ENCODE data around the gene DHX29. TPM values are rescaled to one million over a fixed set of nuclear protein-coding genes. Genes with fewer than 3 reads are reported as not detected.
"Not testable (repeated sequence)": the region's sequence is repeated elsewhere in the genome, so short reads cannot be mapped to it uniquely, and the experiment has no call there.

DHX29 gene
- 27.7 and 41.6 TPM in 2 replicates for total RNA-seq (2014; rRNA removed; shearing (Covaris generic))

DNA sequence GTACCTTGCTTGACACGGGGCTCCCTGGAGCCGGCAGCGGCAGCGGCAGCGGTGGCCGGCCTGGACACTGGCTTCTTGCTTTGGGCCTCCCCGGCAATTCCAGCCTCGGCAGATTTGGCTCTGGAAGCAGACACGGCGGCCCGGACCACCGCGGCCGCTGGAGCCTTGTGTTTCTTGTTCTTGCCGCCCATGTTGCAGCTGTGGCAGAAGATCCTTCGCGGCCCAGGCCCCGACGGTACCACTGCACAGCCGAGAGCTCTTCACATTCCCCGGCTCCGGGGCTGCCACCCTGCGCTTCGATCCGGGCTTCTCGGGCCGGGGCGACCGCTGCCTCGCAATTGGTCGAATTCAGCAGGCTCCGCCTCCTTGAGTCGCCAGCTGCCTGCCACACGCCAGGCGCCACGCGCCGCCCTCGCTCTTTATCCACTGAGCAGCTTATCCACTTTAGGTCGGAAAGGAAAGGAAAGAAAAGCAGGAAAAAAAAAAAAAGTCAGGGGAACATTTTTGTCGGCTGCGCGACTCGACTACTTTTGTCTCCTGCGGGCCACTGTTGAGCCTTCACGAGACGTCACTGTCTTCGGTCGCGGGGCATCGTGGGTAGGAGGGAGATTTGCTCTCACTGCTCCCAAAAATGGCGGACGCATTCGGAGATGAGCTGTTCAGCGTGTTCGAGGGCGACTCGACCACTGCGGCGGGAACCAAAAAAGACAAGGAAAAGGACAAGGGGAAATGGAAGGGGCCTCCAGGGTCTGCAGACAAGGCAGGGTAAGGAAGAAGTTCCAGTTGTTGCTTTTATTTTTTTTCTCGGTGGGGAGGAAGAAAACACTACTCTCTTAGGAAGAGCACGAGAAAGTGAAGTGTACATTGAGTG, at the start of gene DHX29, which contains the start of gene MTREX:
DHX29 (minus strand) TSS at position 312 of the 871 bp plus-strand sequence; CDS start at position 191, 121 bp downstream.
MTREX (plus strand) TSS at position 607 of the 871 bp plus-strand sequence; CDS start at position 632, 25 bp downstream.
- DNase-seq (ENCODE audit: low read depth), result peak; percentile 96

DNA sequence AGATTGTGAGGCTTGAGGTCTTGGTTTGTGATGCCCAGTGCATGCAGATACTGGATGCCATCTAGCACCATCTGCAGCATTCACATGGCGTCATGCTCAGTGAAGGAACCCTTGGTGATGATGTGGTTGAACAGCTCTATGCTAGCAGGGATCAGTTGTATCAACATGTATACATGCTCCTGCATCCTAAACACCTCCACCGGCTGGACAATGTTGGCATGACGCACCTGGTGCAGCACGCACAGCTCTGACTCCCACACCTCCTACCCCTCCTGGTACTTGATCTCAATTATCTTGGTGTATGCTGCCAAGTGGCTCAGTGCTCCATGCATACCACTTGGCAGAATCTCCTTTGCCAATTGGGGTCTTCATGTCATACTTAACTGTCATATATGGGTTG, 49.4 kb upstream of the DHX29 start:
- DNase-seq (ENCODE audit: low read depth), result no peak

GRCh38 chr5:55350754-55351153, 43.3 kb upstream of the DHX29 start:
- no peak for DNase-seq (ENCODE audit: low read depth)

- DNase-seq (ENCODE audit: low read depth), result no peak
These were observed 40.3 kb upstream of the DHX29 start for GRCh38 chr5:55347786-55348185.

DNA sequence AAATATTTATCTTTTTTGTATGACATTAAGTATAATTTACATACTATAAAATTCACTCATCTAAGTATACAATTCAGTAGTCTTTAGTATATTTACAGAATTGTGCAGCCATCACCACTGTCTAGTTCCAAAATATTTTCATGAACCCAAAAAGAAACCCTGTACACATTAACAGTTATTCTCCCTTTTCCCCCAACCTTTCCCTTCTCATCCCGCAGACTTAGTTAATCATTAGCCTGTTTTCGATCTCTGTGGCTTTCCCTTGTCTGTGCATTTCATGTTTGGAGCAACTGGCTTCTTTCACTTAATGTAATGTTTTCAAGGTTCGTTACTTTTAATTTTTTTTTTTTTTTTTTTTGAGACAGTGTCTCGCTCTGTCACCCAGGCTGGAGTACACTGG, 37.8 kb upstream of the DHX29 start:
- no peak for DNase-seq (ENCODE audit: low read depth)

GRCh38 chr5:55344392-55344992, 37.0 kb upstream of the DHX29 start:
- DNase-seq (ENCODE audit: low read depth), result peak; percentile 48

GRCh38 chr5:55343609-55344008, 36.1 kb upstream of the DHX29 start:
- DNase-seq (ENCODE audit: low read depth), result no peak

GRCh38 chr5:55343107-55343506, 35.6 kb upstream of the DHX29 start:
- no peak for DNase-seq (ENCODE audit: low read depth)

DNA sequence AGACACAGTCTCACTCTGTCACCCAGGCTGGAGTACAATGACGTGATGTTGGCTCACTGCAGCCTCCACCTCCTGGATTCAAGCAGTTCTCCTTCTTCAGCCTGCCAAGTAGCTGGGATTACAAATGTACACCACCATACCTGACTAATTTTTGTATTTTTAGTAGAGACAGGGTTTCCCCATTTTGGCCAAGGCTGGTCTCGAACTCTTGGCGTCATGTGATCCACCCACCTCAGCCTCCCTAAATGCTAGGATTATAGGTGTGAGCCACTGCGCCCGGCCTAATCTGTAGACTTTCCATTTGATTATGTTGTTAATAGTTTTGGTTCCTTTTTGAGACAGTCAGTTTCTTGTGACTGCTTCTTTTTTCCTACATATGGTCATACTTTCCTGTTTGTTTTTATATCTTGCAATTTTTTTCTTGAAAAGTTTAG, 31.3 kb upstream of the DHX29 start:
- DNase-seq (ENCODE audit: low read depth), result no peak

GRCh38 chr5:55338092-55338613, 30.7 kb upstream of the DHX29 start:
- no peak for DNase-seq (ENCODE audit: low read depth)

- no peak for DNase-seq (ENCODE audit: low read depth)
These were observed 26.3 kb upstream of the DHX29 start for GRCh38 chr5:55333811-55334210.

GRCh38 chr5:55333017-55333416, 25.5 kb upstream of the DHX29 start:
- no peak for DNase-seq (ENCODE audit: low read depth)

DNA sequence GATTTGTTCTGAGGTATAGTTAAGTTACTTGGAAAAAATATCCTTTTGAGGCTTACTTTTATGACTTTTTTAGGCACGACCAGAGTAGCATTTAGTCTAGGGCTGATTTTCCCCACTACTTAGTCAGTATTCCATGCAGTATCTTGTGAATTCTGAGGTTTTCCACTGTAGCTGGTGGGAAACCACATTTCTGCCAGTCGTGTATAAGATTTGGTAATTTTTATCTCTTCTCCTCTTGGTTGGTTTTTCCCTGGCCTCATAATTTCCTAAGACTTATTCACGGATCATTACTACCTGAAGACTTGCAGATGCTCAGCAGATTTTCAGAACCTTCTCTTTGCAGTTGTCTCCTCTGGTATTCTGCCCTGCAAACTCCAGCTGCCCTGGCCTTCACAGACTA, 23.8 kb upstream of the DHX29 start:
- no peak for DNase-seq (ENCODE audit: low read depth)

- no peak for DNase-seq (ENCODE audit: low read depth)
These were observed 19.8 kb upstream of the DHX29 start for GRCh38 chr5:55327281-55327680.

DNA sequence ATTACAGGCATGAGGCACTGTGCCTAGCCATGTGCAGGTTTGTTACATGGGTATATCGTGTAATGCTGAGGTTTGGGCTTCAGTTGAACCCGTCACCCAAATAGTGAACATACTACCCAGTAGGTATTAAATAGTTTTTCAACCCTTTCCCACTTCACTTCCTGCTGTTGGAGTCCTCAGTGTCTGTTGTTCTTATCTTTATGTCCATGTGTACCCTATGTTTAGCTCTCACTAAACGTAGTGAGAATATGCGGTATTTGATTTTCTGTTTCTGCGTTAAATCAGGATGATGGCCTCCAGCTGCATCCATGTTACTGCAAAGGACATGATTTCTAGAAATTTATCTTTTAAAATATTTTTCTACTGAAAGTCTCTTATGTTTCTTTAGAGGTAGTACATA, 18.1 kb upstream of the DHX29 start:
- no peak for DNase-seq (ENCODE audit: low read depth)

GRCh38 chr5:55324815-55325418, 17.4 kb upstream of the DHX29 start:
- peak; percentile 14 for DNase-seq (ENCODE audit: low read depth)

DNA sequence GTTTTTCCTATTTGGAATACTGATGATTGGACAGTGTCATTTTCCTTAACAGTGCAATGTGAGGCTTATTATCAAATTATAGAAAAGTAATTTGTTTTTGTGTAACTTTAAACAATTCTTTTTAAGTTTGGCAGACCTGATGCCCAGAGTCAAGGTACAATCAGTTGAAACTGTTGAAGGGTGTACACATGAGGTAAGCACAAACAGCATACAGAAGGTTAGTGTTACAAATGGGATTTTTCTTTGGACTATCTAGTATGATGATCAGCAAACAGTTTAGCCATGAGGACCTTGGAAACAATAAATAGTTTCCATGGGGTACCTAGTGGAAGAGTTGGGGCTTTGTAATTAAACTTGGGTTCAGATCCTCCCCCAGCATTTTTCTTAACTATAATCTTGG, 16.5 kb upstream of the DHX29 start:
- no peak for DNase-seq (ENCODE audit: low read depth)

DNA sequence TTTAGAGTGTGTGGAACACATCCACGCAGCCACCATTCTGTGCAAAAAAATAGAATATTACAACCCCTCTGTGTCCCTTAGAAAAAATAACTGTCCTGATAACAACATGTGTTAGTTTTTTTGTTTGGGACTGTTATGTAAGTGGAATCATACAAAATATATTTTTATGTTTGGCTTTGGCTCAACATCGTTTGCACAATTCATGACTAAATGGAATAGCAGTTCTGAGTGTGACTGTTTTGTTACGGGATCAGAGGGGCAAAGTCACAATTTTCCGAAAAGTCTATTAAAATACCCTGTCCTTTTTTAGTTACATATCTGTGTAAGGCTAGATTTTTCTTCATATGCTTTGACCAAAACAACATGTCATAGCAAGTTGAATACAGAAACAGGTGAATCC, 13.1 kb upstream of the DHX29 start:
- DNase-seq (ENCODE audit: low read depth), result no peak

GRCh38 chr5:55319491-55319890, 12.0 kb upstream of the DHX29 start:
- no peak for DNase-seq (ENCODE audit: low read depth)

DNA sequence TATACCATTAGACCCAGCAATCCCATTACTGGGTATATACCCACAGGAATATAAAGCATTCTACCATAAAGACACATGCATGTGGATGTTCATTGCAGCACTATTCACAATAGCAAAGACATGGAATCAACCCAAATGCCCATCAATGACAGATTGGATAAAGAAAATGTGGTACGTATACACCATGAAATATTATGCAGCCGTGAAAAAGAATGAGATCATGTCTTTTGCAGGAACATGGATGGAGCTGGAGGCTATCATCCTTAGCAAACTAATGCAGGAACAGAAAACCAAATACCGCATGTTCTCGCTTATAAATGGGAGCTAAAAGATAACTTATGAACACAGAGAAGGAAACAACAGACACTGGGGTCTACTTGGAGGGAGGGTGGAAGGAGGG, 10.7 kb upstream of the DHX29 start:
- not testable (repeated sequence) for DNase-seq (ENCODE audit: low read depth)

GRCh38 chr5:55316837-55317236, 9.3 kb upstream of the DHX29 start:
- no peak for DNase-seq (ENCODE audit: low read depth)

DNA sequence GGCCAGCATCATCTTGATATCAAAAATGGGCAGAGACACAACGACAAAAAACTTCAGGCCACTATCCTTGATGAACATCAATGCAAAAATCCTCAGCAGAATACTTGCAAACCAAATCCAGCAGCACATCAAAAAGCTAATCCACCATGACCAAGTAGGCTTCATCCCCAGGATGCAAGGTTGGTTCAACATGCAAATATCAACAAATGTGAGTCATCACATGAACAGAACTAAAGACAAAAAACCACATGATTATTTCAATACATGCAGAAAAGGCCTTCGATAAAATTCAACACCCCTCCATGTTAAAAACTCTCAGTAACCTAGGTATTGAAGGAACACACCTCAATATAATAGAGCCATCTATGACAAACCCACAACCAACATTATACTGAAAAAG, 8.8 kb upstream of the DHX29 start:
- no peak for DNase-seq (ENCODE audit: low read depth)
